NCI-H2107 treated with DMSO at 0.1 percent for 48 hours (cell line): ENCODE measurements around the gene EXTL1.

Source experiments
- DNase-seq: peaks from one replicate; lab custom pipeline; 2025; ENCODE audit not compliant: unreplicated experiment; lab: John Stamatoyannopoulos, UW

The EXTL1 gene

GRCh38 chr1:26038904-26039303 lies 17.3 kb downstream of the EXTL1 start:
- no peak for DNase-seq

- no peak for DNase-seq
Measured at GRCh38 chr1:26041401-26041800, 19.8 kb downstream of the EXTL1 start.

DNA sequence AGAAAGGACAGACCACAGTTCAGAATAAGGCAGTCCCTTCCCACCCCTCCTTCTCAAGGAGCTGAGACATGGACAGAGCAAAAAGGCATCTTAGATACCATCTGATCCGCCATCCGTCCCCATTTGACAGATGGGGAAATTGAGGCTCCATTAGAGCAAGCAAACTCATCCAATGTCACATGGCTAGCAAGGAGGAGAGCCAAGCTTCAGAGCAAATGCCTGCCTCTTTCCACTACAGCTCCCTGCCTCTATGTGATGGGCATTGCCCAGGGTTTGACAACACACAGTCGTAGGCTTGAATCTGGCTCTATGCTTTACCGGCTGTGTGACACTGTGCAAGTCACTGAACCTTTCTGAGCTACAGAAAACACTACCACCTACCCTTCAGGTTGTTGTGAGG lies 20.4 kb downstream of the EXTL1 start:
- no peak for DNase-seq

GRCh38 chr1:26043765-26044164 lies 22.2 kb downstream of the EXTL1 start:
- no peak for DNase-seq

- no peak for DNase-seq
Measured at GRCh38 chr1:26044414-26044813, 22.8 kb downstream of the EXTL1 start.

- DNase-seq, result no peak
Measured at GRCh38 chr1:26044971-26045721, 23.6 kb downstream of the EXTL1 start.

DNA sequence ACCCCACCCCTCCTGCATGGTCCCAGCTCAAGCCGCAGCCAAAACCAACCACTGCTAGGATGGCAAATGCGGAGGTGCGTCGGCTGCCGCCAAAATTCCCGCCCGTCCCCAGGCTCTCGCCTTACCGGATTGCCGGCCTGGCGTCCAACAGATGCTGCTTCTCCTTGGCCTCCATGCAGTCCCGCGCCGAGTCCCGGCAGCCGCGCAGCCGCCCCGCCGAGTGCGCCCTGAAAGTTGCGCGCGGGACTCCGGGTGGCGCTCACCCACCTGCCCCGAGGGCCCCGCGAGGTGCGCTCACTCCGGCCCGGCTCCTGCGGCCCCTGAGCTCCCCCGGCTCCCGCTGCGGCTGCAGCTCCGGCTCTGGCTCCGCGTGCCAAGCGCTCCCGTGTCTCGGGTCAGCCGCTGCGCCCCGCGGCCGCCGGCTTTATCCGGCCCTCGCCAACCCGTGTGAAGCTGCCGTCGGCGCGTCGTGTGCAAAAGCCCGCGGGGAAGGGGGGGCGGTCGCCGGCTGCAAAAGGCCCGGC lies 24.2 kb downstream of the EXTL1 start, which contains the start of gene SLC30A2:
Gene SLC30A2, minus strand, starts transcription at position 397 of the 524 bp plus-strand sequence. Its CDS starts 222 bp downstream, at position 175.
- DNase-seq, result no peak

DNA sequence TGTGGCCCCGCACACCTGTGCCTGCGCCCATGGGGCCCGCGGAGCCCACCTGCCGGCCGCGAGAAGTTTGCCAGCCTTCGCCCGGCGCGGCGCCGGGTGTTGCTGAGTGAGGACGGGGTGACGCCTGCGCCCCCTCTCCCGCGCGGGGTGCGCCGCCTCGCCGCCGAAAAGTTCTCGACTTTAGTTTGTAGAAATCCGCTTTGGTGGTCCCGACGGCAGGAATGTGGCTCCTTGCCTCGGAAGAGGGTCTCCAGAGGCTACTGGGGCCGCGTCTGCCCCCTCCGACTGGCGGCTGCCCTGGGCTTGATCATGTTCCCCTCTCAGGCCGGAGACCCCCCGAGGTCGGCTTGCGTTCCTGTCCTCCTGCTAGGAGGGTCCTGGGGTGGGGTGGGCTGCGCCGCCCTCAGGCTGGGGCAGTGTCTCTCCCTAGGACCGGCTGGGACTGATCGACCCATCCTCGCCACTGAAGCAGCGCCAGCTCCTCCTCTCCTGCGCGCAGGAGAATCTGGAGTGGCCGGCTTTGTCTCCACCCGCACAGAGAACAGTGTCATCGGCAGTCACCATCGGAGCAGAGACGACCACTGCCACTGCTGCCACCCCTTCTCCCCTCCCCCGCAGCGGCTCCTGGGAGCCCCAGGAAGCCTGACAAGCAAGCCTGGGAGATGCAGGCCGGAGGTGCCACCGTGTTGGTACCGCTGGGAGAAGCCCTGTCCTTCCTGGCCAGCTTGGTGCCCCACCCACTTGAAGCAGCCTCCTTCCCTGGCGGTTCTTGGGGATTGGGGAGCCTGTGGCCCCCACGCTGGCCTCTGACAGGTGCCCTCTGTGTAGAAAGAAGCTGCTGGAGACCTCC lies 24.9 kb downstream of the EXTL1 start:
- no peak for DNase-seq

DNA sequence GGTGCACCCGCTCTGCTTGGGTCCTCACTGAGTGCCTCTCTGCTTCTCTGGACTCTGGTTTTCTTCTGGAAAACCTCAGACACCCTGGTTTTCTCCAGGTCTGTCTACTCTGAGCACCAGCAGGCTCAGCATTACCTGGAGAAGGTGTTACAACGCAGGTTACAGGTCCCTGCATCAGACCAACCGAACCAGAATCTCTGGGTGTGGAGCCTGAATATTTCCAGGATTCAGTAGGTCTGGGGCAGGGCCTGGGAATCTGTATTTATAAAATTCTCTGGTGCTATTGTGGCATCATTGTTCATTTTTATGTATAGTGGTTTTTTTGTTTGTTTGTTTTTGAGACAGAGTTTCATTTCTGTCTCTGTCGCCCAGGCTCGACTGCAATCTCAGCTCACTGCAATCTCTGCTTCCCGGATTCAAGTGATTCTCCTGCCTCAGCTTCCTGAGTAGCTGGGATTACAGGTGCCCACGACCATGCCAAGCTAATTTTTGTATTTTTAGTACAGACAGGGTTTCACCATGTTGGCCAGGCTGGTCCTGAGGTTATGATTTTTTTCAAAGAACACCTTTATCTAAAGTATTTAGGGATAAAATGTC lies 25.8 kb downstream of the EXTL1 start:
- no peak for DNase-seq

DNA sequence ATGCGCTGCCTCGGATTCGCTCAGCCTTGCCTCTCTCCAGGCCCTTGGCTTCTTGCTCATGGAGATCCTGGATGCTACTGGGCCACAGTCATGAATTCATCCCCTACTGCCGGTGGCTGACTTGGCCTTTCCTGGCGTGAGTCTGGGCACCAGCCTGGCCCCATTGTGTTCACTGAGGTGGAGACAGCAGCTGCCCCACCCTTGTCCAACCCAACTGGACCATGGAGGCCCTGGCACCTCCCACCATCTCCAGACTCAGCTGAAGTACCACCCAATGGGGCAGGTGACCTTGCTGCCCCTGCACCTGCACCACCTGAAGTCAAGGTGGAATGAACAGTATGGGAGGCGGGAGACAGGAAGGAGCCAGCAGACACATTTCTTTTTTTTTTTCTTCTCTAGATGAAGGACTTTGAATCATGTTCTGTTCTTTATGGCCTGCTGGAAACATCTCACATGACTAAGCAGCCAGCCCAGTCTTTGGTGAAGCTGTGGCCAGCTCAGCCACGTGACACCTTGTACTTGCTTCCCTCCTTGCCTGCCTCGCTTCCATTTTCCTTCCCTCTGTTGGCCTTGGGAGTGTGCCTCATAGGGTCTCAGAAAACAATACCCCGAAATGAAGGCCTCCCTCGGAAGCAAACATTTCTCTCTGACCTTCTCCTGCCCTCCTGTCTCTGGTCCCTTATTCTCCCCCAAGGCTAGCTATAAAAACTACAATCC lies 28.1 kb downstream of the EXTL1 start:
- no peak for DNase-seq

DNA sequence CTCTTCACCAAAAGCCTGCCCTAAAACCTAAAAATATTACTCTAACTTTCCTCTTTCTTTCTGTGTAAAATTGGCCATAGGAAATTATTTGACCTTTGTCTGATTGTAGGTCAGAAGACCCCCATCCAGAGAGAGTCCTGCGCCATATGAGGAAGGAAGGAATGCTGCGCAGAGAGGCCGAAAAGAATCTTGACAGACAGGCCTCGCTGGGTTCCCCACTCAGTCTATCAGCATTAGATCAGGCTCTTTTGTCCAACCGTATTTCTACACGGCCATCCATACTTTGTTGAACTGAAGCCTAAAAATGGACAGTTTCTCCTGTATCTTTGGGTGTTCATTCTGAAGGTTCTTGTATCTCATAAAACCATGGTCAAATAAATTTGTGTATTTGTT lies 28.7 kb downstream of the EXTL1 start:
- no peak for DNase-seq

DNA sequence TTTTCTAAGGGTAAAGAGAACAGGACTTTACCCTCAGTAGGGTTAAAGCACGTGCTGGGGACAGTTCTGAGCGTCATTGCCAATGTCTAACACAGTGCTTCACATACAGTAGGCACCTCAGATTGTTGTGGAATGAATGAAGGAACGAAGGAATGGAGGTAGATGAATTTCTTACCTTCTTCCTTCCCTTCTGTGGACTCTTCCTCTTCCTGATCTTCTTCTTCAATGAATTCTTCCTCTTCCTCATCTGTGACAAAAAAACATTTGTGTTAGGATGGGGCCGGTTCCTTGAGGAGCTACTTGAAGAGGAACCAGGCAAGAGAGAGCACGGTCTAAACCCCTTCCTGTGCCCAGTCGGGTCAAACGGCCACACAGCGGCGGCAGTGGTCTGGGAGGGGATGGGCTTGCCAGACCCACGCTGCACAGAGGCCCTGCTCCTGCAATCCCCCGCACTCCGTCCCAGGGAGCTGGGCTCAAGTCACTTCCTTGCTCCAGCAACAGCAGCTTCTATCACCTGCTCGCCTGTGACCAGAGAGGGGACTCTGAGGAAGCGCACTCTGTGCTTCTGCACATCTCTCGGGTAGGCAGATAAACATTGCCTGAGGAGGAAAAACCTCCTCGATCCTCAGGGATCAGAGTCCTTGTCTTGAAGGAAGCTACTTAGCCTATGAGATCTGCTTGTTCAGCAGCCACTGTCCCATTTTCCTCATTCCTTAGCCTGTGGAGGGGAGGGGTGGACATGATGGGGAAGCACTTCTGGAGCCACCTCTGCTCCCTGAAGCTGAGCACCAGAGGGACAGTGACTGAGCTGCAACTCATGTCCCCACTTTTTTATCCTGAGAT lies 32.4 kb downstream of the EXTL1 start:
- no peak for DNase-seq

DNA sequence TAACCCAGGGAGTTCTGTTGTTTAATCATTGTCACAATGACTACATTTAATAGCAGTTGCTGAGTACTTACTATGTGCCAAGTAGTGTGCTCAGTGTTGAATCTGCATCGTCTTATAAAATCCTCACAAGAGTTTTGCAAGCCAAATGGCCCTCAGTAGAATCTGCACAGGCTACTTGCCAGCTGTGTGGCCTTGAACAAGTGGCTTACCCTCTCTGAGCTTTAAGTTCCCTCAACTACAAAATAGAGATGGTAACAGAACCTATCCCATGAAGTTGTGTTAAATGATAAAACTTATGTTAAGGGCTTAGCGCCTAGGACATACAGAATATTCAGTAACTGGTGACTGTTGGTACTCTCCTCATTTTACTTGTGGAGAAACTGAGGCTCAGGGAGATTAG lies 33.5 kb downstream of the EXTL1 start:
- no peak for DNase-seq

DNA sequence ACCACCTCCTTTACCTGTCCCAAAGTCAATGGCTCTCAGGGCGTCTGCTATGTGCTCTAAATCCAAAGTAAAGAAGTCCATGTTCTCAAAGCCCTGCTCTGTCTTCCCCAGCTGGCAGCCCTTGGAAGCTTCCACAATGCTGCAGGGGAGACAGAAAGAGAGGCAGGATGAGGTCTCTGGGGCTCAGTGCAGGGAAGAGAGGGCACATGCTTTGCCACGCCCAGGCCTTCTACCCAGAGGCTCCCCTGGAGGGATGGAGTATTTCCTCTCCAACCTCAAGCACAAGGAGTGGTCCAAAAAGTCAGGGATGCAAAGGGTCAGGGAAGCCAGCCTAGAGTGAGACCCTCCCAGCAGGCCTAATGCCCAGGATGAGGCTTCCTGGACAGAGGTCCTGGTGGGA lies 35.6 kb downstream of the EXTL1 start:
- no peak for DNase-seq

GRCh38 chr1:26058052-26058595 lies 36.5 kb downstream of the EXTL1 start:
- DNase-seq, result no peak

DNA sequence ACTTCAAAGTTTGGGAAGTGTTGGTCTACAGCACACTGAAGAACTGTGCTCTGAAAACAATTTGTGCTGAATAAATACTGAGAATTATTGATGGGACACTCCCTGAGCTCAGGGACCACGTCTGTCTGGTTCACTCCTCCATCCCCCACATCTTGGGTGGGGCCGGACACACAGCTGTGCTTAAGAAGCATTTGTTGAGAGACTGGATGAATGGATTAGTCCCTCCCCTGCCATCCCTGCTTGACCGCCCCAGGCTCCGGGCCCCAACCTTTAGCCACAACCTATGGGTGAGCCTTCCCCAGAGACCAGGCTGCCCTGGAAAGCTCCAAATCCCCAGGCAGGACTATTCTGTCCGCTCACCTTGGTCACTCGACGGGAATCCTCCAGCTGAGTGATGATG lies 38.3 kb downstream of the EXTL1 start:
- no peak for DNase-seq

GRCh38 chr1:26060832-26061574 lies 39.4 kb downstream of the EXTL1 start:
- DNase-seq, result no peak

- no peak for DNase-seq
Measured at GRCh38 chr1:26064553-26064952, 43.0 kb downstream of the EXTL1 start.

DNA sequence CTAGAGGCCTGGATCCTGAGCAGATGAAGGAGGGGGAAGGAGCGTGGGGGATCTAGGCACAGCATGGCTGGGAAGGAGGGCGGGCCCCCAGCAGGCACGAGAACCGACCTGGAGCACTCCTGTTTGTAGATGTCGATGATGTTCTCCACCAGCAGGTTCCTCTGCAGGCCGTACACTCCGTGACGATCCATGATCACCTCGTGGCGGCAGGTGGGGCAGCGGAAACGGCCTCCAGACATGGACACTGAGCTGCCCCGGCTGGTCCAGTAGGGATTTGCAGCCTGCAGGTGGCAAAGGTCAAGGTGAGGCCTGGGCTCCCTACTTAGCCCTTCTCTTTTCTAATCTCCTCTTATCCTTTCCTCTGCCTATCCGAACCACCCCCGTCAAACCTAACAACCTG lies 44.6 kb downstream of the EXTL1 start:
- no peak for DNase-seq
